NCI-H1694 treated with DMSO at 0.1 percent for 48 hours (cell line): ENCODE data around the gene PEX11A.

ENCODE experiments used
- DNase-seq: peaks from one replicate; lab custom pipeline; 2025; lab: John Stamatoyannopoulos, UW

PEX11A gene

GRCh38 chr15:89654847-89655805 is 35.4 kb downstream of the PEX11A start, which contains the start of gene KIF7:
KIF7 (minus strand) TSS chr15:89655467; CDS start chr15:89652930, 2,537 bp downstream.
- DNase-seq, result peak; percentile 15

GRCh38 chr15:89654301-89654761 is 36.2 kb downstream of the PEX11A start:
- no peak for DNase-seq

GRCh38 chr15:89653578-89653977 is 37.0 kb downstream of the PEX11A start:
- DNase-seq, result no peak

- no peak for DNase-seq
Measured at GRCh38 chr15:89652666-89653065, 37.9 kb downstream of the PEX11A start.

GRCh38 chr15:89652131-89652530 is 38.4 kb downstream of the PEX11A start:
- no peak for DNase-seq

GRCh38 chr15:89649716-89650115 is 40.8 kb downstream of the PEX11A start:
- DNase-seq, result no peak

- no peak for DNase-seq
Measured at GRCh38 chr15:89649013-89649625, 41.4 kb downstream of the PEX11A start.

GRCh38 chr15:89648106-89649012 is 42.2 kb downstream of the PEX11A start:
- no peak for DNase-seq

GRCh38 chr15:89647191-89647851 is 43.2 kb downstream of the PEX11A start:
- DNase-seq, result peak; percentile 4

- no peak for DNase-seq
Measured at GRCh38 chr15:89646416-89647141, 44.0 kb downstream of the PEX11A start.

- no peak for DNase-seq
Measured at GRCh38 chr15:89645680-89646079, 44.9 kb downstream of the PEX11A start.

- no peak for DNase-seq
Measured at GRCh38 chr15:89642106-89642505, 48.4 kb downstream of the PEX11A start.

- no peak for DNase-seq
Measured at GRCh38 chr15:89641053-89641452, 49.5 kb downstream of the PEX11A start.

GRCh38 chr15:89640245-89640644 is 50.3 kb downstream of the PEX11A start:
- DNase-seq, result no peak

- DNase-seq, result no peak
Measured at GRCh38 chr15:89633585-89633984, 57.0 kb downstream of the PEX11A start.

GRCh38 chr15:89632563-89633430 is 57.8 kb downstream of the PEX11A start:
- no peak for DNase-seq

- no peak for DNase-seq
Measured at GRCh38 chr15:89631902-89632264, 58.7 kb downstream of the PEX11A start.
